Measurements from ENCODE around the gene AKAP5. TPM values are rescaled to one million over a fixed set of nuclear protein-coding genes. Genes with fewer than 3 reads are reported as not detected.

AKAP5 gene
- total and polyA plus RNA-seq, 2 of the 13 experiments (the other 11 are each of a cell fraction or from before 2014, with no cell fraction given), result 0.18 to 1.5 TPM

DNA sequence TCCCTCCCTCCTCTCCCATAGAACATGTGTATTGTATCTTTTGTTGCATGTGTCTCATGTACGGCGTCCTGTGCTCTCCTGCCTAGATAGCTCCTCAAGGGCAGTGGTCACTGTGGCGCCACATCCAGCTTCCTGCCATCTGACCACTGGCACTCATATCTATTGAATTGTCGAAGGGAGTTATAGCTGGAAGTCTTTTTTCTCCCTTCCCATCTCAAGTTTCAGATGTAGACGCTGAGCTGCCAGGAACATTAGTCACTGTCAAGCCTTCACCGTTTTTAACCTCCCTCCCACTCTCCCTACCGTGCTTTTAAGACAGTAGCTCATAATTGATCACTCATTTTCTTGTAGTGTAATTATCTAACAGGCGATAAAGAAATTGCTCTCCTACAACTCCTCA, 44.1 kb upstream of the AKAP5 start:
- Histone ChIP-seq H2AFZ (ENCODE audit: low read length) (no peak overlapping the region), H3K4me1 (ENCODE audit: insufficient read depth, low read length) (no peaks in the 10 kb centered on the region), H3K27ac (ENCODE audit: extremely low read length, insufficient read depth, low read length) (no peak overlapping the region), H3K4me3 (replicated peaks in 1 of 3; ENCODE audit: insufficient read depth in 1 of 3, low read depth in 2 of 3, low read length in 3 of 3) (no peak overlapping the region), H3K36me3 (replicated peaks in 1 of 2; ENCODE audit: control insufficient read depth in 1 of 2, insufficient read depth in 2 of 2, low read length in 2 of 2) (peaks cover 21 to 75% of the 10 kb centered on the region in 2 experiments), H3K27me3 (ENCODE audit: control insufficient read depth in 1 of 2, insufficient read depth in 2 of 2, low read length in 2 of 2) (no peaks in the 10 kb centered on the region), H3K79me2 (ENCODE audit: insufficient read depth, low read length) (no peaks in the 10 kb centered on the region), H4K20me1 (ENCODE audit: insufficient read depth, low read length) (no peaks in the 10 kb centered on the region), H3K9ac (ENCODE audit: insufficient read depth, low read depth, low read length) (no peak overlapping the region), H3K4me2 (ENCODE audit: low read depth, low read length) (no peak overlapping the region), H3K9me3 (ENCODE audit: low read length) (no peaks in the 10 kb centered on the region)
- intact Hi-C loops (cut with micrococcal nuclease; ENCODE audit: unreplicated experiment), result no loop called here
- DNase-seq (ENCODE audit: low spot score) (no peak), FAIRE-seq (no peak), ATAC-seq (no peak)
- ChIA-PET POLR2A (no interaction called here), CTCF (ENCODE audit: low intra/inter-chr PET ratio, low total read pairs) (no interaction called here)
- in situ Hi-C loops (cut with HindIII; ENCODE audit: extremely low pct_ligation_motif_present, low pct_unique_long_range_greater_than_20kb), result no loop called here
- WGBS (ENCODE audit: low lambda C conversion rate), result 94% methylated on average over 8 of the region's 8 CpGs
- no TSS peak for BruUV-seq (replicated peaks)
- TF ChIP-seq PAWR (CRISPR knock-in tag; IDR thresholded peaks at IDR 0.05; ENCODE audit: borderline replicate concordance) (no peak), HIVEP1 (CRISPR knock-in tag; IDR thresholded peaks at IDR 0.05) (no peak), SP1 (IDR thresholded peaks at IDR 0.05) (no peak), SP1 (CRISPR knock-in tag; IDR thresholded peaks at IDR 0.05) (no peak), NFYC (CRISPR knock-in tag; IDR thresholded peaks at IDR 0.05) (no peak), CEBPG (CRISPR knock-in tag; IDR thresholded peaks at IDR 0.05) (no peak), SRSF9 (IDR thresholded peaks at IDR 0.05; ENCODE audit: borderline replicate concordance, insufficient read depth, low read depth, low read length, poor library complexity, severe bottlenecking) (no peak), ZNF331 (CRISPR knock-in tag; IDR thresholded peaks at IDR 0.05) (no peak), DPF2 (CRISPR knock-in tag; IDR thresholded peaks at IDR 0.05; ENCODE audit: borderline replicate concordance, low read depth) (no peak), ZNF253 (CRISPR knock-in tag; IDR thresholded peaks at IDR 0.05; ENCODE audit: borderline replicate concordance) (no peak), FOXK2 (IDR thresholded peaks at IDR 0.05) (no peak)
- TF ChIP-seq, protein P1, sequence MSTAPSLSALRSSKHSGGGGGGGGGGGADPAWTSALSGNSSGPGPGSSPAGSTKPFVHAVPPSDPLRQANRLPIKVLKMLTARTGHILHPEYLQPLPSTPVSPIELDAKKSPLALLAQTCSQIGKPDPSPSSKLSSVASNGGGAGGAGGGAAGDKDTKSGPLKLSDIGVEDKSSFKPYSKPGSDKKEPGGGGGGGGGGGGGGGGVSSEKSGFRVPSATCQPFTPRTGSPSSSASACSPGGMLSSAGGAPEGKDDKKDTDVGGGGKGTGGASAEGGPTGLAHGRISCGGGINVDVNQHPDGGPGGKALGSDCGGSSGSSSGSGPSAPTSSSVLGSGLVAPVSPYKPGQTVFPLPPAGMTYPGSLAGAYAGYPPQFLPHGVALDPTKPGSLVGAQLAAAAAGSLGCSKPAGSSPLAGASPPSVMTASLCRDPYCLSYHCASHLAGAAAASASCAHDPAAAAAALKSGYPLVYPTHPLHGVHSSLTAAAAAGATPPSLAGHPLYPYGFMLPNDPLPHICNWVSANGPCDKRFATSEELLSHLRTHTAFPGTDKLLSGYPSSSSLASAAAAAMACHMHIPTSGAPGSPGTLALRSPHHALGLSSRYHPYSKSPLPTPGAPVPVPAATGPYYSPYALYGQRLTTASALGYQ (CRISPR knock-in tag; IDR thresholded peaks at IDR 0.05), result no peak
- TF ChIP-seq, protein P2, sequence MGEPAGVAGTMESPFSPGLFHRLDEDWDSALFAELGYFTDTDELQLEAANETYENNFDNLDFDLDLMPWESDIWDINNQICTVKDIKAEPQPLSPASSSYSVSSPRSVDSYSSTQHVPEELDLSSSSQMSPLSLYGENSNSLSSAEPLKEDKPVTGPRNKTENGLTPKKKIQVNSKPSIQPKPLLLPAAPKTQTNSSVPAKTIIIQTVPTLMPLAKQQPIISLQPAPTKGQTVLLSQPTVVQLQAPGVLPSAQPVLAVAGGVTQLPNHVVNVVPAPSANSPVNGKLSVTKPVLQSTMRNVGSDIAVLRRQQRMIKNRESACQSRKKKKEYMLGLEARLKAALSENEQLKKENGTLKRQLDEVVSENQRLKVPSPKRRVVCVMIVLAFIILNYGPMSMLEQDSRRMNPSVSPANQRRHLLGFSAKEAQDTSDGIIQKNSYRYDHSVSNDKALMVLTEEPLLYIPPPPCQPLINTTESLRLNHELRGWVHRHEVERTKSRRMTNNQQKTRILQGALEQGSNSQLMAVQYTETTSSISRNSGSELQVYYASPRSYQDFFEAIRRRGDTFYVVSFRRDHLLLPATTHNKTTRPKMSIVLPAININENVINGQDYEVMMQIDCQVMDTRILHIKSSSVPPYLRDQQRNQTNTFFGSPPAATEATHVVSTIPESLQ (CRISPR knock-in tag; conservative IDR thresholded peaks at IDR 0.05), result no peak
- TF ChIP-seq, protein P3, sequence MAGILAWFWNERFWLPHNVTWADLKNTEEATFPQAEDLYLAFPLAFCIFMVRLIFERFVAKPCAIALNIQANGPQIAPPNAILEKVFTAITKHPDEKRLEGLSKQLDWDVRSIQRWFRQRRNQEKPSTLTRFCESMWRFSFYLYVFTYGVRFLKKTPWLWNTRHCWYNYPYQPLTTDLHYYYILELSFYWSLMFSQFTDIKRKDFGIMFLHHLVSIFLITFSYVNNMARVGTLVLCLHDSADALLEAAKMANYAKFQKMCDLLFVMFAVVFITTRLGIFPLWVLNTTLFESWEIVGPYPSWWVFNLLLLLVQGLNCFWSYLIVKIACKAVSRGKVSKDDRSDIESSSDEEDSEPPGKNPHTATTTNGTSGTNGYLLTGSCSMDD (CRISPR knock-in tag; IDR thresholded peaks at IDR 0.05), result no peak
- TF ChIP-seq, protein P4, sequence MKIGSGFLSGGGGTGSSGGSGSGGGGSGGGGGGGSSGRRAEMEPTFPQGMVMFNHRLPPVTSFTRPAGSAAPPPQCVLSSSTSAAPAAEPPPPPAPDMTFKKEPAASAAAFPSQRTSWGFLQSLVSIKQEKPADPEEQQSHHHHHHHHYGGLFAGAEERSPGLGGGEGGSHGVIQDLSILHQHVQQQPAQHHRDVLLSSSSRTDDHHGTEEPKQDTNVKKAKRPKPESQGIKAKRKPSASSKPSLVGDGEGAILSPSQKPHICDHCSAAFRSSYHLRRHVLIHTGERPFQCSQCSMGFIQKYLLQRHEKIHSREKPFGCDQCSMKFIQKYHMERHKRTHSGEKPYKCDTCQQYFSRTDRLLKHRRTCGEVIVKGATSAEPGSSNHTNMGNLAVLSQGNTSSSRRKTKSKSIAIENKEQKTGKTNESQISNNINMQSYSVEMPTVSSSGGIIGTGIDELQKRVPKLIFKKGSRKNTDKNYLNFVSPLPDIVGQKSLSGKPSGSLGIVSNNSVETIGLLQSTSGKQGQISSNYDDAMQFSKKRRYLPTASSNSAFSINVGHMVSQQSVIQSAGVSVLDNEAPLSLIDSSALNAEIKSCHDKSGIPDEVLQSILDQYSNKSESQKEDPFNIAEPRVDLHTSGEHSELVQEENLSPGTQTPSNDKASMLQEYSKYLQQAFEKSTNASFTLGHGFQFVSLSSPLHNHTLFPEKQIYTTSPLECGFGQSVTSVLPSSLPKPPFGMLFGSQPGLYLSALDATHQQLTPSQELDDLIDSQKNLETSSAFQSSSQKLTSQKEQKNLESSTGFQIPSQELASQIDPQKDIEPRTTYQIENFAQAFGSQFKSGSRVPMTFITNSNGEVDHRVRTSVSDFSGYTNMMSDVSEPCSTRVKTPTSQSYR (CRISPR knock-in tag; IDR thresholded peaks at IDR 0.05; ENCODE audit: borderline replicate concordance), result no peak
- TF ChIP-seq, protein P5, sequence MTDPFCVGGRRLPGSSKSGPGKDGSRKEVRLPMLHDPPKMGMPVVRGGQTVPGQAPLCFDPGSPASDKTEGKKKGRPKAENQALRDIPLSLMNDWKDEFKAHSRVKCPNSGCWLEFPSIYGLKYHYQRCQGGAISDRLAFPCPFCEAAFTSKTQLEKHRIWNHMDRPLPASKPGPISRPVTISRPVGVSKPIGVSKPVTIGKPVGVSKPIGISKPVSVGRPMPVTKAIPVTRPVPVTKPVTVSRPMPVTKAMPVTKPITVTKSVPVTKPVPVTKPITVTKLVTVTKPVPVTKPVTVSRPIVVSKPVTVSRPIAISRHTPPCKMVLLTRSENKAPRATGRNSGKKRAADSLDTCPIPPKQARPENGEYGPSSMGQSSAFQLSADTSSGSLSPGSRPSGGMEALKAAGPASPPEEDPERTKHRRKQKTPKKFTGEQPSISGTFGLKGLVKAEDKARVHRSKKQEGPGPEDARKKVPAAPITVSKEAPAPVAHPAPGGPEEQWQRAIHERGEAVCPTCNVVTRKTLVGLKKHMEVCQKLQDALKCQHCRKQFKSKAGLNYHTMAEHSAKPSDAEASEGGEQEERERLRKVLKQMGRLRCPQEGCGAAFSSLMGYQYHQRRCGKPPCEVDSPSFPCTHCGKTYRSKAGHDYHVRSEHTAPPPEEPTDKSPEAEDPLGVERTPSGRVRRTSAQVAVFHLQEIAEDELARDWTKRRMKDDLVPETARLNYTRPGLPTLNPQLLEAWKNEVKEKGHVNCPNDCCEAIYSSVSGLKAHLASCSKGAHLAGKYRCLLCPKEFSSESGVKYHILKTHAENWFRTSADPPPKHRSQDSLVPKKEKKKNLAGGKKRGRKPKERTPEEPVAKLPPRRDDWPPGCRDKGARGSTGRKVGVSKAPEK (CRISPR knock-in tag; IDR thresholded peaks at IDR 0.05; ENCODE audit: borderline replicate concordance), result no peak

All from HepG2 (cell line).